GM12873 (cell line): ENCODE results near the gene KLHL30.
A peak's percentile ranks its signal among the peaks of the same experiment; 100 is the strongest.

Experiments used
- CTCF ChIP-seq: IDR thresholded peaks from 2 replicates; pipeline ENCODE4 v1.5.1; 2012; ENCODE audit warnings: low read depth, mild to moderate bottlenecking, moderate library complexity, low read length, control low read depth; ENCODE audit not compliant: insufficient read depth; ENCODE audit errors: missing control alignments

The KLHL30 gene

DNA sequence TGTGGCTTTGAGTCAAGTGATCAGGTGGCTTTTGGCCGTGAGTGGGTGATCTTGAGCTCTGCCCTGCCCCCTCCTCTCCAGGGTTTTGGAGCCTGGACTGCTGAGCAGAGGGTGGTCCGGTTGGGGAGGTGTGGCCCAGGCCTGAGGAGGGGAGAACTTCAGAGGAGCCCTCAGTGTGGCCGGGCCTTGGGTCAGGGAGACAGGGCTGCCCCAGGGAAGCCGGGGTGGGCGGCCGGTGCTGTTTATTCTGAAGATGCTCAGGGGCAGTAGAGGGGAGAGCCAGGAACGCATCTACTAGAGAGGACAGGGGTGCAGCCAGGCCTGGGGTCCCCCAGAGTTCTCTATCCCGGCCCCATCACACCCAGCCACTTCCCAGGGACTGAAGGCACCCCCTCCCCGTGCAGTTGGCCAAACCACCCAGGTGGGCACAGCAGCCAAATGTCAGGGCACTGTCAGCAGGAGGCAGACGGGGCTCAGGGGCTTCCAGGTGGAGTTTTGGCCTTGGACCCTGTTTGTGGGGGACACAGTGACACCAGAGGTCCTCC is 21.3 kb downstream of the KLHL30 start:
- TF ChIP-seq CTCF = no peak

GRCh38 chr2:238160206-238161129 is 22.0 kb downstream of the KLHL30 start:
- TF ChIP-seq CTCF = peak; percentile 46

GRCh38 chr2:238161291-238162051 is 23.0 kb downstream of the KLHL30 start:
- TF ChIP-seq CTCF = no peak

DNA sequence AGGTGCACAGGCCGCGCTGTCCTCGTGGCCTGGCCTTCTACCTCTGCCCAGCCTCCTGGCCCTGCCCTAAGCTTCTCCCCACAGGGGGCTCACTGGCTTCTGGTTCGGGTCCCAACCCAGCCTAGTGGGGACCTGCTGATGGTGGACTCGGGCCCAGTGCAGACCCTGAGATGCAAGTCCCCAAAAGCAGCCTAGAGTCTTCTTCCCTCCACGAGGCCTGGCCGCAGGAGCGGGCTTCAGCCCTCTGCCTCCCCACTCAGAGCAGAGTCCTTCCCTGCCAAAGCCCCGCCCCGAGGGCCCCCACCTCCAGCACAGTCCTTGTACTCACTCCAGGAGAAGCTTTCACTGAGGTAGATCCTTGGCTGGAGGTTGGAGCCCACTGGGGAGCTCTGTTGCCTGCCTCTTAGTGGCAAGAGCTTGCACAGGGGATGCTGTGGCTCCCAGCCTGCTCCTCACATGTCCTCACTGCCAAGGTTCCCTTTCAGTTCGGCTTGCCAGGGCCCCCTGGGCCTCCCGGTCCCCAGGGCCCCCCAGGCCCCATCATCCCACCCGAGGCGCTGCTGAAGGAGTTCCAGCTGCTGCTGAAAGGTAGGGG is 23.9 kb downstream of the KLHL30 start:
- TF ChIP-seq CTCF = no peak

- TF ChIP-seq CTCF = no peak
Observed at GRCh38 chr2:238162846-238163441, 24.5 kb downstream of the KLHL30 start.

DNA sequence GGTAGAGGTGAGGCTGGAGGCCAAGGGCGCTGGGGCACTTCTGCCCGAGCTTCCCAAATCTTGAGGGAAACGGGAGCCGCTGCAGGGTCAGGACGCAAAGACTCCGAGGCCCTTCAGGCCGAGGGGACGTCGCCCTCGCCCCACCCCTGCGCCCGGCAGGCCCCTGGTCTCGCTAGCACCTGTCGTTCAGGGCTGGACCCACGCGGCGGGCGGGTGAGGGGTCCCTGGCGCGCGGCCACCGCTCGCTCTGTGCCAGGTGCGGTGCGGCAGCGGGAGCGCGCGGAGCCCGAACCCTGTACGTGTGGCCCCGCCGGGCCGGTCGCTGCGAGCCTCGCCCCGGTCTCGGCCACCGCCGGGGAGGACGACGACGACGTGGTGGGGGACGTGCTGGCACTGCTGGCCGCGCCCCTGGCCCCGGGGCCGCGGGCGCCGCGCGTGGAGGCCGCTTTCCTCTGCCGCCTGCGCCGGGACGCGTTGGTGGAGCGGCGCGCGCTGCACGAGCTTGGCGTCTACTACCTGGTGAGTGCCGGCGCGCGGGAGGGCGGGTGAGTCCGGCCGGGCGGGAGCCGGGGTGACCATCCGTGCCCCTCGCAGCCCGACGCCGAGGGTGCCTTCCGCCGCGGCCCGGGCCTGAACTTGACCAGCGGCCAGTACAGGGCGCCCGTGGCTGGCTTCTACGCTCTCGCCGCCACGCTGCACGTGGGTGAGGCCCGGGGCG is 25.2 kb downstream of the KLHL30 start:
- no peak for TF ChIP-seq CTCF
